ENCODE measurements around the gene HES5.

The HES5 gene

DNA sequence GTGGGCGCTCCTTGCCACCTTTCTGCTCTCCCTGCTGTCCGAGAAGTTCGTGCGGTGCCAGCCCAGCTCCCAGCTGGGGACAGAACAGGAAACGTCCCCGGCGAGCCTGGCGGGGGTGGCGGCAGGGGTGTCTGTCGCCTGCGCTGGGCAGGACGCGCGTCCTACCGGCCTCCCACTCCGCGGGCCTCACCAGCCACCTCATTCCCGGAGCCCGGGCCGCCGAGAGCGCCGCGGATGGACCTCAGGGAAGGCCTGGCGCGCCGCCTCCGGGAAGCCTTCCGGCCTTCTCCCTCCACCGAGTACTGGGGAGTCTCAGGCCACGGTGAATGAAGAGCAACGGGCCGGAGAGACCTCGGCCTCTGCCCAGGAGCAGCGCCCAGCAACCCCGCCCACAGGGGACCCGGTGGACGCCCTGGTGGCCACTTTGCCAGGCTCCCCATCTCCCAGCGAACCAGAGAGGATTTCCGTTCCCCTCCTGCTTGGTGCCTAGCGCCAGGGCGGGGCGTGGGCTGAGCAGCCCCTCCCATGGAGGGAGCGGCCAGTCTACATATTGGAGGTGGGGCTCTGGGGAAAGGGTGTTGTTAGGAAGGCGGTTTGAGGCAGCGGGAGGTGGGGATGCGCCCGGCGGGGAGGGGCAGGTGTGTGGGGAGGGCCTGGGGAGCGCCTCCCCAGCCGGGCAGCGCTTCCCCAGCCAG is 16.6 kb upstream of the HES5 start:
- peak; percentile 95 for DNase-seq

DNA sequence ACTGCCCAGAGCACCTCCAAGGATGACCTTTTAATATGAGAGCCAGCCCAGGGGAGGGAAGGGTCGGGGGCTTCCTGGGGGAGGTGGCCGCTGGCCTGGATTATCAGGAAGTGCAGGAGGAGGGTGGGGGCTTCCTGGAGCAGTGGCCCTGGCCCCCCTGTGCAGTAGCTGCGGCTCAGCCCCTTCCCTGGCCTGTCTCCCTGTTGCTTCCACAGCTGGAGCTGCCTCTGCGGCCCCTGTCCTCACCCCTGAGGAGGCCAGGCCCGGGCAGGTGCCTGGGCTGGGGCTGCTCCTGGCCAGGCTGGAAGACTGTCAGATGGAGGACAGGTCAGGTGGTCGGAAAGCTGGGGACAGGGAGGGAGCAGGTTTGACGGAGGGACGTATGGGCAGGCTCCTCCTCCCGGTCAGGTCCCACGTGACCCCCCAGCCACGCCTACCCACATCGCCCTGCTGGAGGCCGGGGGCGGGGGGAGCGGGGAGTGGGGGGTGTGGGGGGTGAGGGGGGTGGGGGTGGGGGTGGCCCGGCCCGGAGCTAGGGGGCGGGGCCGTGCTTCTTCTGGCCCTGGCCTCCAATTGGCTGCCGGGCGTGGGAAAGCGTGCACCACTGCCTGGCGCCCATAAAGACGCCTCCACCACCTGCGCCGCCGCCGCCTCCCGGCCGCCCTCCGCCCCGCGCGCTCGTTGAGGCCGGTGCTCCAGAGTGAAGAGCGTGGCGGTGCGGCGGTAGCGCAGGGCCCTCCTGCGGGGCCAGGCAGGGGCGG is 15.9 kb upstream of the HES5 start:
- DNase-seq, result peak; percentile 98

DNA sequence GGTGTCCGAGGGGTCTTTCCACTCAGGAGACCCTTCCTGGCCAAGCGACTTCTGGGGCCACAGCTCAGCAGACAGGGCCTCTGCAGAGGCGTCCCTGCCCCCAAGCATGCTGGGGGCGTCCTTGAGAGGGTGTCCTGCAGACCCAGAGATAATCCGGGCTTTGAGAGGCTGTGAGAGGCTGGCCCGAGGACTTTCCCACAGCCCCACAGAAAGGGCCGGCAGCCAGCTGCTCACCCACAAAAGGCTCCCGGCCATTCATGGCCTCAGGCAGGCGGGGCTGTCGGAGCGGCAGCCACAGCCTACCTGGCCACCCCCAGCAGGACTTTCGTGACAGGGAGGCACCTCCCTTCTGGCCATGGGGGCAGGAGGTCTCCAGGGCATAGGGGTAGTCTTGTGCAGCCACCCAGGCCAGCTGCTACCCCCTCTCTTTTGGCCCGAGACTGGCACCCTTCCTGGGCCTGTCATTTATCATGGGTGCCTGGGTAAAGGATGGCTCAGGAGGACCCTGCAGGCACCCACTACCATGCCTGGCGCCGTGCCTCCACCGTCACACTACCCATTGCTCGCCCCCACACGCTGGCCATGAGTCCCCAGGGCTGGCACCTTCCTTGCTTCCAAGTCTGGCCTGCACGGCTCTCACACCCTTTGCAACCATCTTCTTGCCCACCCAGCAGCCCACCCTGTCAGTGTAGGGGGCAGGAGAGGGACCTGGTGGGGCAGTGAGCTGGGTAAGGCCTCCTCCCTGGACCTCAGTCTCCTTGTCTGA is 15.0 kb upstream of the HES5 start:
- DNase-seq, result no peak

DNA sequence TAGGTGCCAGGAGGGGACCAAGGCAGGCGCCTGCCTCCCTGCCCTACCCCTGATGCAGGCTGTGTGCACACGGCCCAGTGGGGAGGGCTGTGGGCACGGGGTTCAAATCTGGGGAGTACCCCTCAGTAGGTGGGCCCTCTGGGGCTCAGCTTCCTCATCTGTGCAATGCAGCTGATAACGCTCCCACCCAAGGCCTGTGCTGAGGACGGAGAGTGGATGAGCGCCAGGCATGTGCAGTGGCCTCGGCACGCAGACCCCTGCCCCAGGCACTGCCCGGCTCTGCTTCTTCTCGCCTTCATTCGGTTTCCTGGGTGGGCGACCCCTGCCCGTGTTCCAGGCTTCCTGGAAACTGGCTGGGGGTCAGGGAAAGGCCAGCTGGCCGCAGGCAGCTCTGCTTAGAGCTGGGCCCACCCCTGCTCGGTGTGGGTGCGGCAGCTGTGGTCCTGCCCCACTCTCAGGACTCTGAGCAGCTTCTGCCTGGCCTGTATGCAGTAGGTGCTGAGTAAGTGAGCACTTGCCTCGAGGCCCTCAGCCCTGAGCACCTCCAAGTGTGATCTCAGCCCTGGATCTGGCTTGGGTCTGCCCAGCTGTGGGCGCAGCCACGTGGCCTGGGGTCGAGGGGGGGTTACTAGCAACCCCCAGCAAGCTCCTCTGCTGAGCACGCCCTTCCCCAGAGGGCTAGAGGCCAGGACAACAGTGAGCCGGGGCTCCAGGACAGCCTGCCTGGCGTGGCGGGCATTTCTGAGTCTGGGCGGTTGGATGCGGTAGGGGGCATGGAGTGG is 14.2 kb upstream of the HES5 start:
- no peak for DNase-seq

DNA sequence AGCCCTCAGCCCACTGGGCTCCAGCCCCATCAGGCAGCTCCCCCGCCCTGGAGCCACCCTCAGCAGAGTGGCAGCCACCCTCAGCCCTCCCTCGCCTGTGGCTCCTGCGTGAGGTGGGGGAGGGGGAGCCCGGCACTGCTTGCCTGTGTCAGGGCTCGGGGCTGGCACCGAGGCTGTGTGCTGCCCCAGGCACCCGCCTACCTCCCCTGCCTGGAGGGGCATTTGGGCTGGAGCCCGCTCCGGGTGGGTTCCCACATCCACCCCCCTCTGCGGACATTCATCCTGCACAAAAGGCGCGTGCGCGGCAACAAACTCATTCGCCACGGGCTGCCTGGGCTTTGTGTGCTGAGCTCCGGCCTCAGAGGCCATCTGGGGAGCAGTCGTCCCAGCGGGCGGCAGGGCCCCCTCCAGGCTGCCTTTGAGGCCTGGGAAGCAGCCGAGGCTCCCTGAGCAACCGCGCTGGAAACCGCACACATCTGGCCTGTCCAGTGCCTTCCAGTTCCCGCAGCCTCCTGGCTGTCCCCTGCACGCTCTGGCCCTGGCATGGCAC is 13.6 kb upstream of the HES5 start:
- no peak for DNase-seq

DNA sequence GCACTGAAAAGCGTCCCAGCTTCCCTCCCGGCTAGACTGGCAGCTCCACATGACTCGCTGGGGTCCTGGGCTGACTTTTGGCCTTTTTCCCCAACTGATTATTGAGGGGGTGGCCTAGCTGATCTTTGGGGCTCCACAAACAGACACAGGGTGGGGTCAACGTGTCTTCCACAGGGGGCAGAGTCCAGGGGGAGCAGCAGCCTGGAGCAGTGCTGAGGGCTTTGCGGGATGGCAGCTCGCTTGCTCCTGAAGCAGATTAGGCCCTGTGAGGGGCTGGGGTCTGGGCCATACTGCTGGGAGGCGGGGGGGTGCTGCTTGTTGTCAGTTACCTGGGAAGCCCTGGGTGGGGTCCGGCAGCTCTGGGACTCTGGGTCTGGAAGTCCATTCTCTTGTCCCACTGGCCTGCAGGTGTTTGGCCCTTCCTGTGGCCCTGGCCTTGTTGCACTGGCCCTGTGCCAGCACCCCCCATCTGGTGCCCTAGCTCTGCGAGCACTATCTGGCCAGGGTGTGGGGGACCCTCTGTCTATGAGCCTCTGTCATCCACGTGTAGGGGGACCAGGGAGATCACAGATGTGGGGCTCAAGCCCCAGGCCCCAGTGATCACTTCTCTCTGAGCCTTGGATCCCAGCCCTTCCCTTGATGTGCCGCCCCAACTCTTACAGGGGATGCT is 12.3 kb upstream of the HES5 start:
- no peak for DNase-seq

DNA sequence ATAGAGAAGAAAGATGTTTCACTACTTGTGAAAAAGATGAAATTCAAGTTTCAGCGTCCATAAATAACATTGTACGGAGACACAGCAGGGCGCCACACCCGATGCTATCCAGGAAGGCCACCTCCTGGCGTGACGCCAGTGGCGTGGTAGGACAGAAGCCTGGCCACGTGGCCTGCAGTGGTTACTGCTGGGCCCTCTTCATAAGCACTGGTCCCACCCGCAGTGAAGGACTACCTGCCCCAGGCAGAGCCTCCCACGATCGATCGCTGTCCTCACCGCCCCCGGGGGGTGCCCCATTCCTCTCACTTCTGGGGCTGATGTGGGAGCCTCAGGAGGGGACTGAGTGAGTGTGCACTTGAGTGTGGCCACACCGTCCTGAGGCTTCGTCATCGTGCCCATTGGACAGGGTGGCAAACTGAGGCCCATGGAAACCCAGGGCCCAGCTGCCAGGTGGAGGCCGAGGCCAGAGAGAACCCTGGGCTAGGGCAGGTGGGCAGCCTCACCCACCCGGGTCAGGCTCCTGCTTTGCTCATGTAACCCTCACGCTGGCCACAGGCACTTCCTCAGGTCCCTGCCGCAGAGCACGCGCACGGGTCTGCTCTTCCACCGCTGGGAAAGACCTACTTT is 11.7 kb upstream of the HES5 start:
- peak; percentile 72 for DNase-seq

DNA sequence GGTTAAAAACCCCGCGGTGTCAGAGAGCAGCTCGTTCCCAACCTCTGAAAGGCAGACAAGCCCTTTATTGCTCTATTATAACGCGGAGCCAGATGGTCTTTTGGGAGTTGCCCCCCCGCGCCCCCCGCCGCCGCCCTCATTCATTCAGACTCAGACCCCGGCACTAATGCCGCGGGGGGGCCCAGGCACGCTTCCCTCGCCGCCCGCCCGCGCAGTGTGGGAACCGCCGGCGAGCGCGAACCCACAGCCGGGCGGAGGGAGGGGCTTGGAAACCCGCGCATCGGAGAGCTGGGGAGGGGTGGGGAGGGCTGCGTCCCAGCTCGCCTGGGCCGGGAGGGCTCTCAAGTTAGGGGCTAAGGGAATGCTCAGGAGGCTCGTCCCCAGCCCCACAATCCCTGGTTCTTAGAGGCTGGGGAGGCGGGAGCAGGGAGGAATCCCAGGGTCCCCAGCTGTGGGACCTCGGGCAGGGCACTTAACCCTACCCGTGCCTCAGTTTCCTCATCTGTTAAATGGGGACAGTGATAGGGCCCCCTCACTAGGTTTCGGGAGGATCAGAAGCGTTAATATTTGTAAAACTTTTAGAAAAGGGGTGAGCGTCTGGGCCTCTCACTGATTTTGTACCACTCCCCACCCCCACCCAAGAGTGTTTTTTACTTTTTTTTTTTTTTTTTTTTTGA is 10.9 kb upstream of the HES5 start:
- no peak for DNase-seq

DNA sequence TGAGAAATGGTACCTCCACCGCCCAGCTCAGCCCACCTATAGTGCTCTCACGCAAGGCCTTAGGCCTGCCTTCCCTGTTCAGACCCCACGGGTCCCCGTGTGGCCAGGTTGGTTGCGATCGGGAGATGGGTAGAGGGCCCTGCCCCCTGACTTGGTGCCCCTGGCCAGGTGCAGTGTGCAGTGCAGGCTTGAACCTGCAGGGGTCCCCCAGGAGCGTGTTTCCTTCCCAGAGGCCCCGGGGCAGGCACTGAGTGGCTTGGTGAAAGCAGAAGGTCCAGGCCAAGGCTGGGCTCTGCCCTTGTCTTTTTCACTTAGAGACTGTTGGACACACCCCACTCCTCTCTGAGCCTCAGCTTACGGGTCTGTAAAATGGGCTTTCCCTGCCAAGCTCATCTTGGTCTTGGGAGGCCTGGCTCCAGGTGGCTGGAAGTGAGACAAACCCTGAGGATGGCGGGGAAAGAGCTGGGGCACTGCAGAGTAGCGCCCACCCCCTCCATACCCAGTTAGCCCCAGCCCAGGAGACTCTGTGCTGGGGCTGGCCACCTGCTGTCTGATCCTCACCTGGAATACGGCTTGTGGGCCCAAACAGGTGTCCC is 9.3 kb upstream of the HES5 start:
- DNase-seq, result no peak

DNA sequence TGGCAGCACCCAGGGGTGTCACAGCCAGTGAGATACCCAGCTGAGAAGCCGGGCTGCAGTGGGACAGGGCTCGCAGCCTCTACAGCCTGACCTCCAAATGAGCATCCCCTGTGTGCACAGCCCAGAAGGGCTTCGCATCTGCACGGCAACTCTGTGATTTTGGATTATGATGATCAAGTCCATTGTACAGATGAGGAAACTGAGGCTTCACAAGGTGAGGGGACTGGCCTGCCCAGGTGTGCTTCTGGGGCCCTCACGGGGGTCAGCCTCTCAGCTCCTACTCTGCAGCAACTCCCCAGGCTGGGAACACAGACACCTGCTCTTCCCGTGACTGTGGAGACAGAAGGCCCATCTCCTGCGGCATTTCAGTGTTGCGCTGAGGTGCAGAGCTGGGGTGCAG is 8.8 kb upstream of the HES5 start:
- no peak for DNase-seq

DNA sequence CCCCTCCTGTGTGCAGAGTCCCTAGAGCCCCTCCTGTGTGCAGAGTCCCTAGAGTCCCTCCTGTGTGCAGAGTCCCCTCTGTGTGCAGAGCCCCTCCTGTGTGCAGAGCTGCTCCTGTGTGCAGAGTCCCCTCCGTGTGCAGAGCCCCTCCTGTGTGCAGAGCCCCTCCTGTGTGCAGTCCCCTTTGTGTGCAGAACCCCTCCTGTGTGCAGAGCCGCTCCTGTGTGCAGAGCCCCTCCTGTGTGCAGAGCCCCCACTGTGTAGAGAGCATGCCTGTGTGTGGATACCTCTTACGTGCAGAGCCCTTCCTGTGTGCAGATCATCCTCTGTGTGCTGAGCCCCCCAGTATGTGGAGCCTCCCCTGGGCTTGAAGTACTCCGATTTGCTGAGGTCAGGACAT is 8.3 kb upstream of the HES5 start:
- DNase-seq, result no peak

DNA sequence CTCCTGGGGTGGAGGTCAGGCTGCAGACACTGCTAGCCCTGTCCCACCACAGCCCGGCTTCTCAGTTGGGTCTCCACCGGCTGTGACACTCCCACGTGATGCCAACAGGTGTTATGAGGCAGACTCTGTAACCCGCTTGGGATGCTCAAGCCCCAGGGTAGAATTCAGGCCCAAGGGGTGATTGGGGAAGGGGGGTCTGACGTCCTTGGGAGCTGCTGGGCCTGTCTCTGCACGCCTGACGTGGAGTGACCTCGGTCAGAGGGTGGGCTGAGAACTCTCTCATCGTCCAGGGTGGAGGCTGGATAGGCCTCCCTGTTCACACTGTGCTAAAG is 7.7 kb upstream of the HES5 start:
- DNase-seq, result no peak

DNA sequence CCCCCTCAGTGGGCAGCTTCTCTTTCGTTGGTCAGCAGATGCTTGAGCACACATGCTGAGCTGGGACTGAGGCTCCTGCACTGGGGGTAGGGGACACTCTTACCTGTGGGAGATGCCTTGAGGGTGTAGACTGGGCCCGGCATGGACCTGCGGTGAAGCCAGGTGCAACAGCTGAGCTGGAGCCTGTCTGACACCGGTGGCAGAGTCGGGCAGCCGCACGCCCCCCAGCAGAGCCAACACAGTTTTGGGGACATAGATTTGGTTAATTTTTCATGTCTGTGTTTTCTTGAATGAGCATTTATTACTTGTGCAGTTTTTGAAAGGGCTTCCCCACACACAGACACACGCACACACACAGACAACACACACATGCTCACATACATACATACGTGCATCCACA is 5.9 kb upstream of the HES5 start:
- no peak for DNase-seq

DNA sequence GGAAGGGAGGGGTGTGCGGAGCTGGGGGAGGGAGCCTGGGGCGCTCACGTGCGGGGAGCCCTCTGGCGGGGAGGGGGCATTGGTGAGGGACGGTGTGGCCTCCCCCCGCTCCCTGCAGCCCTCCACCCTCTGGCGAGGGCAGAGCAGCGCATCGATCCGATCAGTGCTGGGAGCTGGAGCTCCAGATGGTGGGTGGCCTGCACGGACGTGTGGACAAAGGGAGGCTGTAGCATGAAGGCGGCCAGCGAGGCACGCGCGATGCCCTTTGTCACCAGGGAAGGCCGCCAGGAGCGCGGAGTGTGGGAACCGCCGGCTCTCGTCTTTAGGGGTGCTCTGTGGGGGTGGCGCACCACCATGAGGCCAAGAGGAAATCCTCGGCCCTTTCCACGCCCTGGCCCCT is 5.4 kb upstream of the HES5 start:
- no peak for DNase-seq

DNA sequence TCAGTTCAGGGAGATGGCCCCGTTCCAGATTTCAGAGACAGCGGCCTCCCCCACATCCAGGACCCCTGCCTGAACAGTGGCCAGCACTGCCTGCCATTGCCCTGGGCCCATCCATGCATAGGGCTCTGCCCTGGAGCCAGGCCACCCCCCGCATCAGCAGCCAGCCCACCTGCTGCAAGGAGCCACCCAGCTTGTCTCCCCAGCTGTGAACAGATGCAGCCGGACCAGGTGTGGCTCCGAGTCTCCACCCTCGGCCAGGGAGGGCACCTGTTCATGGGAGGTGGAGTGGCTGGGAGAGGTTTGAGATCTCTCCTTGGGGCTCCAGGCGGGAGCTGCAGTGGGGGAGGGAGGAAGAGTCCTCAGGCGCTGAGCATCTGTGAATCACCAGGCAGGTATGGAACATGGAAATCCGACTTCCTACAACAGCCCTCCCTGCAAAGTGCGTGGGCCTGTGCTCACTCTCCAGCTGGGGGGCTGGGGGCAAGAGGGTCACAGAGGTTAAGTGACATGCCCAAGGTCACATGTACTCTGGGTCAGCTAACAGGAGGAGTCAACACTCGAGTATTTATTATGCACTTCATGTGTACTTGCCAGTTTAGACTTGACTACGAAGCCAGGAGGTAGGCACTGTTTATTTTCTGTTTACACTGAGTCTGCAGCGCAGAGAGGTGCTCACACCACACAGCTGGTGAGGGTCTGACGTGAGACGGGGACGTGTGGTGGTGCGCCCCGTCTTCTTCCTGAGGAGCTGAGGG is 4.8 kb upstream of the HES5 start:
- peak; percentile 98 for DNase-seq

DNA sequence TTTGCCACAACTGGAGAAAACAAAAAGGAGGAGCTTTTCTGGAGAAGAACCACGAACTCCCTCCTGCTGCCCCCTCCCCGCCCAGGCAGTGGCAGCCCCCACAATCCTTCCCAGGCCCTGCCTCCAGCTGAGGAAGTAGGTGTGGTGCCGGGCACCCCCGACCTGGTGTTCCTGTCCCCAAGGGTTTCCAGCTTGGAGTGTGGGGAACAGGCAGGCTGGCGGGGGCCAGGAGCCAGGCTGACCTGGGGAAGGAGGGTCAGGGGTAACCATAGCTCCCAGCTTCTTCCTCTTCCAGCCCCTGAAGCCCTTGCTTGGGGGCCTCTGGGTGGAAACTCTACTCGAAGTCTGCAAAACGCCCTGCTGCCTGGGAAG is 4.2 kb upstream of the HES5 start:
- no peak for DNase-seq

DNA sequence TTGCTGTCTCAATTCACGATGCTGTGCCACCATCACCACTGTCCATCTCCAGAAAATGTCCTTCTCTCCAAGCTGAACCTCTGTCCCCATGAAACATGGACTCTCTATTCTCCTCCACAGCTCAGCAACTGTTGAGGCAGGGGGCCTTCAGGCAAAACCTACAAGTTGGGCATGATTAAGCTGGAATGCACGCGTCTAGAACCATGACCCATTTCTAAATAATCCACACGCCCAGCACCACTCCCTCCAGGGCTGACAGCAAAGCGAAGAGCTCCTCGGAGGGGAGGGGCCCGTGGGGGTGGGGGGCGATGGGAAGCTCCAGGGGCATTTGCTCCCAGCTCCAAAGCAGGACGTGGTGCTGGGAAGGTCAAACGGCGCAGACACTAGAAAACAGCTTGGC is 3.3 kb upstream of the HES5 start:
- no peak for DNase-seq

DNA sequence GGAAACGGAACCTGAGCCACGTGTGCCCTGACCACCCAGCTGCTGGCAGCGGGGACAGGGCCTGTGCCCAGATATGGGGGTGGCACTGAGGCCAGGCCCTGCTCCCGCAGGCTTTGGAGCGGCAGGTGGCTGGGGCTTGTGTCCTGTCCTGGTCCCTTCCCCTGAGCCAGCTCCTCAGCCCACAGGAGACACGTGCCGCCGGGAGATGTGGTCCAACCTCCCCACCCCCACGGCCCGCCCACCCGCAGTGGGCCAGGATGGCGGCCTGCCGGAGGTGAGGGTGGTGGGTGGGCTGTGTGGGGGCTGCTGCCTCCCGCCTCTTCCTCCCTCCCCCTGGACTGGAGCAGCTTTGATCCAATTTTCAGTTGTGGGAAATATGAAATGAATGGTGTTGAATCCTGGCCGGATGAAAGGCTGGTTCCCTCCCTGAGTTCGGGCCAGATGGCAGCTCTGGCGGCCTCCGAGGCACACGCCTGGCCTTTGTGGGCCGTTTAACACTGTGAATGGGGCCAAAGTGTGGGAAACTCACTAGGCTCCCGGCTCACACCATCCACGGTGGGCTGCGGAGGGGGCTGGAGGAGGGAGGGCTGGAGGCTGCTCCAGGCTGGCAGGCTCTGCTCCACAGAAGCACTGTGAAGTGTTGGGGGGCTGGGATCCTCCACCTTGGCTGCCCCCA is 2.6 kb upstream of the HES5 start:
- DNase-seq, result no peak

DNA sequence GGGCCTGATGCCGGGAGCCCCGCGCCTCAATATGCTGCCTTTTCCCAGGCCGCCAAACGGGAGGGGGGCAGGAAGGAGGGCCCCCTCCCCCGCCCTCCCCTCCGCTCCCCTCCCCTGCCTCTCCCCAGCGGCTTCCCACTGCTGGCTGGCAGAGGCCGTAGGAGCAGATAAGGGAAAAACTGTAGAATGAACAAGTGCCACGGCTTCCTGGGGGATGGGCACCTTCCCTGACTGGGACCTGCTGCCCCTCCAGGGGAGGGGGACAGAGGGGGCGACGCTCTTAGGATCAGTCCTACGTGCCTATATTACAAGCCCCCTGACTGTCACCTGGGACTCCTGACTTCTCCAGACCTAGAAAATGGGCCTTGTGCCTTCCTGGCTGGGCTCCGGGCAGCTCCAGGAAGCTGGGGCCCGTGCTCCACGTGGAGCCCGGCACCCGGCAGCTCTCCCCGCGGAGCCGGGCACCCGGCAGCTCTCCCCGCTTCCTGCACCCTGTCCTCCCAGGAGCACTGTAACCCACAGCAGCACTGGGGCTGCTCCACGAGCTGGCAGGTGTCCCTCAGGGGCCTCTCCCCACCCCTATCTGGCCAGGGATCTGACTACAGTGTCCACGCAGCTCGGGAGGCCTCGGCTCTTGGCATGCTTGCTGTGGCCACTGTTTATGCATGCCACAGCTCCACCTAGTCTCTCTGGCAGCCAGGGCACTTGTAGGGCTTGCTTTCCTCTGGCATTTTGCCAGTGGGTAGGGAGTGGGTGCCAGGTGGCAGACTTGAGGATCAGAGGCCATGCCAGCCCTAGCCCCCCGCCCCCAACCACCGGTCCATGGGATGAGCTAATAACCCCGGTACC is 674 bp upstream of the HES5 start:
- peak; percentile 61 for DNase-seq

Data from NCI-H510A (cell line).